Ovary (tissue), 9 donors: ENCODE measurements around the gene TSC22D2. TPM values are rescaled to one million over a fixed set of nuclear protein-coding genes. Genes with fewer than 3 reads are reported as not detected.
A peak's percentile ranks its signal among the peaks of the same experiment; 100 is the strongest.

Experiments used
- DNase-seq, 5 donors: peaks; one replicate each; pipeline ENCODE4 v3.0.0-alpha.2; 2019 to 2020
- H3K27ac ChIP-seq, 2 donors: fragments of 200-600 bp; one replicate each; pipeline versions ENCODE4 v1.5.1 to v1.8.0; 2019 to 2022
- H3K27me3 ChIP-seq: fragments of 200-600 bp; one replicate; pipeline ENCODE4 v1.8.0; 2022
- H3K36me3 ChIP-seq: fragments of 200-600 bp; sonication (generic); one replicate; pipeline ENCODE4 v1.5.1; 2019
- H3K4me1 ChIP-seq: one replicate; pipeline ENCODE4 v1.8.1; 2013; ENCODE audit warnings: mild to moderate bottlenecking, moderate library complexity; ENCODE audit not compliant: insufficient read depth
- H3K4me3 ChIP-seq: fragments of 200-600 bp; sonication (generic); one replicate; pipeline ENCODE4 v1.5.1; 2017
- H3K9me3 ChIP-seq, 2 donors: fragments of 200-600 bp in 1 of 2; sonication (generic) in 1 of 2; one replicate each; pipeline versions ENCODE4 v1.5.1 to v1.8.1; 2013 to 2019; ENCODE audit warnings: mild to moderate bottlenecking in 1 of 2, moderate library complexity in 1 of 2
- CTCF ChIP-seq, 3 donors: fragments of 450-650 bp in 2 of 3; fragments of 200-600 bp in 1 of 3; IDR thresholded peaks; one replicate each; pipeline versions ENCODE4 v1.5.1 to v1.8.0; 2016 to 2022; ENCODE audit warnings: antibody characterized with exemption in 3 of 3, mild to moderate bottlenecking in 1 of 3
- EP300 ChIP-seq: sonication (generic); formaldehyde crosslinking; IDR thresholded peaks from one replicate; pipeline ENCODE4 v1.6.1; 2017; ENCODE audit warnings: antibody characterized with exemption
- POLR2A ChIP-seq: fragments of 450-650 bp; IDR thresholded peaks from one replicate; pipeline ENCODE4 v1.6.1; 2017; ENCODE audit warnings: antibody characterized with exemption, mild to moderate bottlenecking, moderate library complexity
- WGBS, 3 donors: extraction: QIAGEN DNeasy Blood & Tissue Kit in 1 of 3; methylation state at CpG; one replicate each; pipeline versions ENCODE4 v1.1.5 to v1.1.7; 2013 to 2017; 5-methylcytosine and 5-hydroxymethylcytosine counted together
- intact Hi-C, 4 donors: fragments of 100-400 bp; cut with DNase I; formaldehyde crosslinking; loops; one replicate each; pipeline versions ENCODE4 v1.11.0 to v1.15.1; 2022 to 2023
- polyA plus RNA-seq, 2 donors: library from polyadenylated mRNA; stranded (reverse); fragments of 200-250 nt in 1 of 2; fragments of 350-450 nt in 1 of 2; fragmentation: Illumina TruSeq in 1 of 2; extraction: RNeasy Lipid Tissue Mini Kit (QIAGEN cat#74804) in 1 of 2; gene quantifications; one replicate each; pipeline ENCODE4 v1.2.3, GENCODE V29; 2013 to 2014
- total RNA-seq, 7 donors: library from RNA; depleted of rRNA in 2 of 7; stranded (reverse); fragments of >200 nt in 2 of 7; fragmentation: NEBNext Ultra II Directional in 3 of 7; extraction: Animal tissue kit (Norgen Biotek cat#: 25700) in 3 of 7; gene quantifications; one replicate each; pipeline versions ENCODE4 v1.1.0 to v1.2.4, GENCODE V29; 2016 to 2023
- donor health status: DM: no; HTN: no; CAD: no; lungs with moderate emphysema.
- donor health status: DM: no; HTN: no; CAD: no.
- donor health status: Bipolar disorder and iron deficiency.
- donor health status: DM: yes; HTN: yes; CAD: no.
- donor health status: DM: no; HTN: no; CAD: no.
- donor health status: DM: yes; HTN: yes; CAD: no.

The TSC22D2 gene
- total and polyA plus RNA-seq, 9 donors, result 11.2 to 33.4 (median 23.1) TPM

GRCh38 chr3:150363420-150363819, 44.7 kb upstream of the TSC22D2 start:
- H3K27ac ChIP-seq, result no peak overlapping the region
- no peaks in the 10 kb centered on the region for H3K27me3 ChIP-seq
- no peaks in the 10 kb centered on the region for H3K36me3 ChIP-seq
- WGBS, 3 donors, result 77 to 84% (median 78%) methylated on average over 2 of the region's 2 CpGs
- intact Hi-C loops, result no loop called here
- no peak for TF ChIP-seq POLR2A
- no peak for TF ChIP-seq CTCF (IDR thresholded peaks at IDR 0.05)
- TF ChIP-seq EP300, result no peak
- no peak for DNase-seq
- H3K4me3 ChIP-seq, result no peak overlapping the region
- no peaks in the 10 kb centered on the region for H3K9me3 ChIP-seq
- H3K4me1 ChIP-seq, result no peaks in the 10 kb centered on the region

GRCh38 chr3:150365132-150365604, 42.9 kb upstream of the TSC22D2 start:
- intact Hi-C loops, result no loop called here
- no peak for DNase-seq
- Histone ChIP-seq H3K36me3 (no peaks in the 10 kb centered on the region), H3K27me3 (no peaks in the 10 kb centered on the region), H3K4me3 (no peak overlapping the region), H3K27ac (no peak overlapping the region), H3K9me3 (no peaks in the 10 kb centered on the region), H3K4me1 (no peaks in the 10 kb centered on the region)
- no peak for TF ChIP-seq POLR2A
- whole genome bisulfite sequencing, 3 donors, result 80 to 86% (median 83%) methylated on average over 5 of the region's 5 CpGs

GRCh38 chr3:150367757-150368156, 40.3 kb upstream of the TSC22D2 start:
- no peaks in the 10 kb centered on the region for H3K27me3 ChIP-seq
- DNase-seq, result no peak
- H3K27ac ChIP-seq, result no peak overlapping the region
- TF ChIP-seq EP300 (no peak), CTCF (IDR thresholded peaks at IDR 0.05) (no peak), POLR2A (no peak)
- no peaks in the 10 kb centered on the region for H3K4me1 ChIP-seq
- intact Hi-C loops, result no loop called here
- H3K4me3 ChIP-seq, result no peak overlapping the region
- H3K36me3 ChIP-seq, result no peaks in the 10 kb centered on the region
- H3K9me3 ChIP-seq, result no peaks in the 10 kb centered on the region

- no peak overlapping the region for H3K4me3 ChIP-seq
- peak in 1 of 5 donors; percentile 35 for DNase-seq
- H3K27ac ChIP-seq, result no peak overlapping the region
- H3K4me1 ChIP-seq, result no peaks in the 10 kb centered on the region
- intact Hi-C loops, result no loop called here
- H3K27me3 ChIP-seq, result no peaks in the 10 kb centered on the region
- no peaks in the 10 kb centered on the region for H3K36me3 ChIP-seq
- H3K9me3 ChIP-seq, result no peaks in the 10 kb centered on the region
- TF ChIP-seq POLR2A, result no peak
- TF ChIP-seq EP300, result no peak
- TF ChIP-seq CTCF (IDR thresholded peaks at IDR 0.05), result no peak
- 4 to 9% (median 6%) methylated on average over 4 of the region's 4 CpGs for WGBS, 3 donors
Observed at GRCh38 chr3:150370122-150370602, 37.9 kb upstream of the TSC22D2 start.

GRCh38 chr3:150370999-150371398, 37.1 kb upstream of the TSC22D2 start:
- intact Hi-C loops, result no loop called here
- Histone ChIP-seq H3K4me3 (no peak overlapping the region), H3K27me3 (no peaks in the 10 kb centered on the region), H3K27ac (no peak overlapping the region), H3K36me3 (no peaks in the 10 kb centered on the region), H3K9me3 (no peaks in the 10 kb centered on the region), H3K4me1 (no peaks in the 10 kb centered on the region)
- TF ChIP-seq CTCF (IDR thresholded peaks at IDR 0.05), result no peak
- no peak for TF ChIP-seq EP300
- WGBS, 3 donors, result 51 to 63% (median 60%) methylated on average over 1 of the region's 1 CpG
- DNase-seq, result no peak
